Aorta (tissue), 5 donors: Measurements from ENCODE around the gene TRAK1. TPM values are rescaled to one million over a fixed set of nuclear protein-coding genes. Genes with fewer than 3 reads are reported as not detected.
A peak's percentile ranks its signal among the peaks of the same experiment; 100 is the strongest.
"Not testable (repeated sequence)": the region's sequence is repeated elsewhere in the genome, so short reads cannot be mapped to it uniquely, and the experiment has no call there.

Experiments
- ATAC-seq: fragments of 200-7000 bp; cut with Tn5 transposase; one replicate; pipeline ENCODE4 v1.9.1; 2022; ENCODE audit warnings: moderate library complexity; ENCODE audit not compliant: low FRiP score
- DNase-seq, 2 donors: peaks; one replicate each; pipeline ENCODE4 v3.0.0-alpha.2; 2020
- H3K27ac ChIP-seq, 2 donors: one replicate each; pipeline ENCODE4 v1.5.1; 2013; ENCODE audit warnings: low read length in 2 of 2, mild to moderate bottlenecking in 2 of 2, moderate library complexity in 2 of 2, control low read depth in 1 of 2, inconsistent platforms in 1 of 2, low read depth in 1 of 2
- H3K27me3 ChIP-seq, 2 donors: one replicate each; pipeline ENCODE4 v1.6.1; 2013; ENCODE audit warnings: control low read depth in 1 of 2, low read length in 1 of 2, mild to moderate bottlenecking in 1 of 2, moderate library complexity in 1 of 2; ENCODE audit not compliant: insufficient read depth in 2 of 2, control insufficient read depth in 1 of 2
- H3K36me3 ChIP-seq, 2 donors: one replicate each; pipeline ENCODE4 v1.6.1; 2013; ENCODE audit warnings: control low read depth in 1 of 2, low read length in 1 of 2, mild to moderate bottlenecking in 1 of 2; ENCODE audit not compliant: insufficient read depth in 2 of 2, control insufficient read depth in 1 of 2
- H3K4me1 ChIP-seq, 2 donors: one replicate each; pipeline ENCODE4 v1.6.1; 2013; ENCODE audit warnings: low read length in 2 of 2, control low read depth in 1 of 2, mild to moderate bottlenecking in 1 of 2, moderate library complexity in 1 of 2; ENCODE audit not compliant: insufficient read depth in 2 of 2, control insufficient read depth in 1 of 2
- H3K4me3 ChIP-seq, 2 donors: one replicate each; pipeline ENCODE4 v1.5.1; 2013; ENCODE audit warnings: low read length in 2 of 2, control low read depth in 1 of 2, mild to moderate bottlenecking in 1 of 2
- H3K9me3 ChIP-seq: one replicate; pipeline ENCODE4 v1.6.1; 2013; ENCODE audit warnings: mild to moderate bottlenecking, low read length; ENCODE audit not compliant: control insufficient read depth
- WGBS, 2 donors: extraction: QIAGEN DNeasy Blood & Tissue Kit; methylation state at CpG; one replicate each; pipeline ENCODE4 v1.1.7; 2013; 5-methylcytosine and 5-hydroxymethylcytosine counted together
- intact Hi-C, 2 donors: fragments of 100-400 bp; cut with DNase I; formaldehyde crosslinking; loops; one replicate each; pipeline versions ENCODE4 v1.14.2 to v1.15.0; 2022
- polyA plus RNA-seq, 2 donors: library from polyadenylated mRNA; stranded (reverse); fragments of 200-250 nt; gene quantifications; one replicate each; pipeline ENCODE4 v1.2.3, GENCODE V29; 2013
- total RNA-seq, 2 donors: library from RNA; stranded (reverse); fragmentation: NEBNext Ultra II Directional; extraction: Animal tissue kit (Norgen Biotek cat#: 25700); gene quantifications; one replicate each; pipeline ENCODE4 v1.2.1, GENCODE V29; 2021
- donor health status: healthy with polysubstance abuse.
- donor health status: Bipolar disorder and iron deficiency.
- donor health status: DM: no; HTN: no; CAD: no.
- donor health status: DM: no; HTN: no; CAD: no.
- donor health status: DM: yes; HTN: yes; CAD: no.

Gene TRAK1
- total and polyA plus RNA-seq, 4 donors: 15.7 to 37.7 (median 24.9) TPM

GRCh38 chr3:42101048-42101447, 9.9 kb downstream of the TRAK1 start:
- no peak overlapping the region for H3K27ac ChIP-seq
- no peaks in the 10 kb centered on the region for H3K36me3 ChIP-seq
- no peaks in the 10 kb centered on the region for H3K9me3 ChIP-seq
- H3K4me1 ChIP-seq: no peaks in the 10 kb centered on the region
- H3K27me3 ChIP-seq: no peaks in the 10 kb centered on the region
- WGBS, 2 donors: 19 to 26% methylated on average over 4 of the region's 4 CpGs
- intact Hi-C loops: loop anchor here (2.0 to 5.0 kb wide), 3 partner anchors 138 to 204 kb away; partner anchors contain the start of gene ULK4 (in 1 of the 2)
- peak; percentile 87 for ATAC-seq
- DNase-seq: peak in 1 of 2 donors; percentile 79
- no peak overlapping the region for H3K4me3 ChIP-seq

- Histone ChIP-seq H3K27ac (no peak overlapping the region), H3K4me1 (no peaks in the 10 kb centered on the region), H3K27me3 (no peaks in the 10 kb centered on the region), H3K9me3 (no peaks in the 10 kb centered on the region), H3K36me3 (no peaks in the 10 kb centered on the region), H3K4me3 (no peak overlapping the region)
- intact Hi-C loops: loop anchor here (2.0 to 5.0 kb wide), 3 partner anchors 139 to 205 kb away; partner anchors contain the start of gene ULK4 (in 1 of the 2)
- ATAC-seq: peak; percentile 40
- 0 to 11% methylated on average over 1 of the region's 1 CpG for WGBS, 2 donors
- DNase-seq: no peak
Measured at GRCh38 chr3:42101481-42101880, 10.3 kb downstream of the TRAK1 start.

GRCh38 chr3:42102571-42102970, 11.4 kb downstream of the TRAK1 start:
- Histone ChIP-seq H3K4me3 (no peak overlapping the region), H3K4me1 (no peaks in the 10 kb centered on the region), H3K27ac (no peak overlapping the region), H3K9me3 (no peaks in the 10 kb centered on the region), H3K36me3 (no peaks in the 10 kb centered on the region), H3K27me3 (no peaks in the 10 kb centered on the region)
- DNase-seq (no peak), ATAC-seq (no peak)
- WGBS, 2 donors: 61% methylated on average over 6 of the region's 6 CpGs
- intact Hi-C loops: loop anchor here in 1 of 2 donors (5.0 kb wide), 1 partner anchor 205 kb away; no protein-coding TSS in a partner anchor

GRCh38 chr3:42103921-42104665, 12.9 kb downstream of the TRAK1 start:
- H3K36me3 ChIP-seq, H3K27ac ChIP-seq, H3K27me3 ChIP-seq, H3K9me3 ChIP-seq, DNase-seq, H3K4me3 ChIP-seq, ATAC-seq, H3K4me1 ChIP-seq: not testable (repeated sequence)
- intact Hi-C loops: loop anchor here in 1 of 2 donors (5.0 kb wide), 1 partner anchor 207 kb away; no protein-coding TSS in a partner anchor
- 95% methylated on average over 15 of the region's 15 CpGs for WGBS, 2 donors

GRCh38 chr3:42105994-42106393, 14.8 kb downstream of the TRAK1 start:
- H3K9me3 ChIP-seq, DNase-seq, H3K27me3 ChIP-seq, H3K4me3 ChIP-seq, intact Hi-C loops, H3K27ac ChIP-seq, ATAC-seq, H3K36me3 ChIP-seq, H3K4me1 ChIP-seq: not testable (repeated sequence)
- 100% methylated on average over 2 of the region's 2 CpGs; no CpG with 5 or more reads in 1 of the 2 donors for WGBS, 2 donors

GRCh38 chr3:42106646-42107045, 15.5 kb downstream of the TRAK1 start:
- intact Hi-C loops: no loop called here
- H3K36me3 ChIP-seq: no peaks in the 10 kb centered on the region
- no peak for ATAC-seq
- no peak overlapping the region for H3K27ac ChIP-seq
- DNase-seq: no peak
- H3K9me3 ChIP-seq: no peaks in the 10 kb centered on the region
- no peak overlapping the region for H3K4me3 ChIP-seq
- H3K27me3 ChIP-seq: no peaks in the 10 kb centered on the region
- H3K4me1 ChIP-seq: no peaks in the 10 kb centered on the region

GRCh38 chr3:42110631-42111030, 19.5 kb downstream of the TRAK1 start:
- no peak overlapping the region for H3K27ac ChIP-seq
- no peaks in the 10 kb centered on the region for H3K4me1 ChIP-seq
- intact Hi-C loops: no loop called here
- H3K4me3 ChIP-seq: no peak overlapping the region
- DNase-seq (no peak), ATAC-seq (peak; percentile 44)
- H3K27me3 ChIP-seq: no peaks in the 10 kb centered on the region
- H3K36me3 ChIP-seq: no peaks in the 10 kb centered on the region
- 93 to 97% methylated on average over 3 of the region's 3 CpGs for WGBS, 2 donors
- H3K9me3 ChIP-seq: no peaks in the 10 kb centered on the region

- DNase-seq (no peak), ATAC-seq (no peak)
- no peaks in the 10 kb centered on the region for H3K4me1 ChIP-seq
- H3K36me3 ChIP-seq: no peaks in the 10 kb centered on the region
- intact Hi-C loops: no loop called here
- no peak overlapping the region for H3K4me3 ChIP-seq
- H3K9me3 ChIP-seq: no peaks in the 10 kb centered on the region
- WGBS, 2 donors: 79 to 84% methylated on average over 4 of the region's 4 CpGs
- H3K27me3 ChIP-seq: no peaks in the 10 kb centered on the region
- H3K27ac ChIP-seq: no peak overlapping the region
Measured at GRCh38 chr3:42114130-42114725, 23.1 kb downstream of the TRAK1 start.

GRCh38 chr3:42115215-42115614, 24.1 kb downstream of the TRAK1 start:
- Histone ChIP-seq H3K27me3 (no peaks in the 10 kb centered on the region), H3K27ac (no peak overlapping the region), H3K4me1 (no peaks in the 10 kb centered on the region), H3K4me3 (no peak overlapping the region), H3K9me3 (no peaks in the 10 kb centered on the region), H3K36me3 (no peaks in the 10 kb centered on the region)
- ATAC-seq: no peak
- 73 to 92% methylated on average over 13 of the region's 13 CpGs for WGBS, 2 donors
- DNase-seq: no peak
- intact Hi-C loops: loop anchor here in 1 of 2 donors (5.0 kb wide), 1 partner anchor 72 kb away; no protein-coding TSS in a partner anchor
